Measurements from ENCODE around the gene FOXP1. TPM values are rescaled to one million over a fixed set of nuclear protein-coding genes. Genes with fewer than 3 reads are reported as not detected.

FOXP1 gene
- total RNA-seq, 1 donor: 455 TPM

GRCh38 chr3:71247221-71247957, 336.1 kb downstream of the FOXP1 start:
- Histone ChIP-seq H3K4me3 (ENCODE audit: low read length) (no peak overlapping the region), H3K27me3 (ENCODE audit: insufficient read depth, low read length) (no peaks in the 10 kb centered on the region), H3K9me3 (ENCODE audit: low read depth, low read length) (no peaks in the 10 kb centered on the region), H3K4me1 (ENCODE audit: insufficient read depth, low read length) (peaks cover 17% of the 10 kb centered on the region)

- Histone ChIP-seq H3K27me3 (ENCODE audit: insufficient read depth, low read length) (no peaks in the 10 kb centered on the region), H3K4me1 (ENCODE audit: insufficient read depth, low read length) (peaks cover 17% of the 10 kb centered on the region), H3K9me3 (ENCODE audit: low read depth, low read length) (no peaks in the 10 kb centered on the region), H3K4me3 (ENCODE audit: low read length) (no peak overlapping the region)
Measured at GRCh38 chr3:71245971-71246880, 337.3 kb downstream of the FOXP1 start.

- peaks cover 17% of the 10 kb centered on the region for H3K4me1 ChIP-seq (ENCODE audit: insufficient read depth, low read length)
- no peaks in the 10 kb centered on the region for H3K9me3 ChIP-seq (ENCODE audit: low read depth, low read length)
Measured at GRCh38 chr3:71244826-71245488, 338.6 kb downstream of the FOXP1 start.

GRCh38 chr3:71244153-71244825, 339.2 kb downstream of the FOXP1 start:
- H3K4me1 ChIP-seq (ENCODE audit: insufficient read depth, low read length): peaks cover 11% of the 10 kb centered on the region
- no peaks in the 10 kb centered on the region for H3K9me3 ChIP-seq (ENCODE audit: low read depth, low read length)
- no peaks in the 10 kb centered on the region for H3K27me3 ChIP-seq (ENCODE audit: insufficient read depth, low read length)
- H3K4me3 ChIP-seq (ENCODE audit: low read length): no peak overlapping the region

More at GRCh38 chr3:71244826-71245488, 338.6 kb downstream of the FOXP1 start:
- H3K4me3 ChIP-seq (ENCODE audit: low read length): no peak overlapping the region
- H3K27me3 ChIP-seq (ENCODE audit: insufficient read depth, low read length): no peaks in the 10 kb centered on the region

GRCh38 chr3:71243229-71243628, 340.3 kb downstream of the FOXP1 start:
- Histone ChIP-seq H3K9me3 (ENCODE audit: low read depth, low read length) (no peaks in the 10 kb centered on the region), H3K4me3 (ENCODE audit: low read length) (no peak overlapping the region), H3K27me3 (ENCODE audit: insufficient read depth, low read length) (no peaks in the 10 kb centered on the region), H3K4me1 (ENCODE audit: insufficient read depth, low read length) (peaks cover 4% of the 10 kb centered on the region)

GRCh38 chr3:71241981-71242560, 341.5 kb downstream of the FOXP1 start:
- Histone ChIP-seq H3K4me3 (ENCODE audit: low read length) (no peak overlapping the region), H3K27me3 (ENCODE audit: insufficient read depth, low read length) (no peaks in the 10 kb centered on the region), H3K4me1 (ENCODE audit: insufficient read depth, low read length) (peaks cover 13% of the 10 kb centered on the region), H3K9me3 (ENCODE audit: low read depth, low read length) (no peaks in the 10 kb centered on the region)

- Histone ChIP-seq H3K4me1 (ENCODE audit: insufficient read depth, low read length) (peaks cover 13% of the 10 kb centered on the region), H3K9me3 (ENCODE audit: low read depth, low read length) (no peaks in the 10 kb centered on the region), H3K4me3 (ENCODE audit: low read length) (no peak overlapping the region), H3K27me3 (ENCODE audit: insufficient read depth, low read length) (no peaks in the 10 kb centered on the region)
Measured at GRCh38 chr3:71241246-71241901, 342.2 kb downstream of the FOXP1 start.

GRCh38 chr3:71240034-71240433, 343.5 kb downstream of the FOXP1 start:
- H3K4me3 ChIP-seq (ENCODE audit: low read length): no peak overlapping the region
- peaks cover 13% of the 10 kb centered on the region for H3K4me1 ChIP-seq (ENCODE audit: insufficient read depth, low read length)
- H3K9me3 ChIP-seq (ENCODE audit: low read depth, low read length): no peaks in the 10 kb centered on the region
- no peaks in the 10 kb centered on the region for H3K27me3 ChIP-seq (ENCODE audit: insufficient read depth, low read length)

GRCh38 chr3:71238355-71238757, 345.2 kb downstream of the FOXP1 start:
- Histone ChIP-seq H3K9me3 (ENCODE audit: low read depth, low read length) (no peaks in the 10 kb centered on the region), H3K4me1 (ENCODE audit: insufficient read depth, low read length) (peaks cover 13% of the 10 kb centered on the region), H3K4me3 (ENCODE audit: low read length) (no peak overlapping the region), H3K27me3 (ENCODE audit: insufficient read depth, low read length) (no peaks in the 10 kb centered on the region)

GRCh38 chr3:71237672-71238071, 345.9 kb downstream of the FOXP1 start:
- Histone ChIP-seq H3K4me1 (ENCODE audit: insufficient read depth, low read length) (peaks cover 13% of the 10 kb centered on the region), H3K4me3 (ENCODE audit: low read length) (no peak overlapping the region), H3K9me3 (ENCODE audit: low read depth, low read length) (no peaks in the 10 kb centered on the region), H3K27me3 (ENCODE audit: insufficient read depth, low read length) (no peaks in the 10 kb centered on the region)

GRCh38 chr3:71235846-71236245, 347.7 kb downstream of the FOXP1 start:
- Histone ChIP-seq H3K4me3 (ENCODE audit: low read length) (no peak overlapping the region), H3K4me1 (ENCODE audit: insufficient read depth, low read length) (peaks cover 15% of the 10 kb centered on the region), H3K27me3 (ENCODE audit: insufficient read depth, low read length) (no peaks in the 10 kb centered on the region), H3K9me3 (ENCODE audit: low read depth, low read length) (no peaks in the 10 kb centered on the region)

GRCh38 chr3:71232895-71233294, 350.6 kb downstream of the FOXP1 start:
- no peaks in the 10 kb centered on the region for H3K27me3 ChIP-seq (ENCODE audit: insufficient read depth, low read length)
- H3K4me3 ChIP-seq (ENCODE audit: low read length): no peak overlapping the region
- H3K4me1 ChIP-seq (ENCODE audit: insufficient read depth, low read length): peaks cover 14% of the 10 kb centered on the region
- H3K9me3 ChIP-seq (ENCODE audit: low read depth, low read length): no peaks in the 10 kb centered on the region

GRCh38 chr3:71232175-71232679, 351.3 kb downstream of the FOXP1 start:
- Histone ChIP-seq H3K4me1 (ENCODE audit: insufficient read depth, low read length) (peaks cover 15% of the 10 kb centered on the region), H3K4me3 (ENCODE audit: low read length) (no peak overlapping the region), H3K9me3 (ENCODE audit: low read depth, low read length) (no peaks in the 10 kb centered on the region), H3K27me3 (ENCODE audit: insufficient read depth, low read length) (no peaks in the 10 kb centered on the region)

GRCh38 chr3:71231680-71232079, 351.8 kb downstream of the FOXP1 start:
- Histone ChIP-seq H3K27me3 (ENCODE audit: insufficient read depth, low read length) (no peaks in the 10 kb centered on the region), H3K4me1 (ENCODE audit: insufficient read depth, low read length) (peaks cover 19% of the 10 kb centered on the region), H3K9me3 (ENCODE audit: low read depth, low read length) (no peaks in the 10 kb centered on the region), H3K4me3 (ENCODE audit: low read length) (no peak overlapping the region)

All from mononuclear cell (primary cell).